CD4-positive, alpha-beta T cell (primary cell): ENCODE results near the gene PDXK. TPM values are rescaled to one million over a fixed set of nuclear protein-coding genes. Genes with fewer than 3 reads are reported as not detected.

Experiments used
- ATAC-seq: fragments of 200-7000 bp; cut with Tn5 transposase; one replicate; pipeline ENCODE4 v1.10.0; 2022; ENCODE audit warnings: mild to moderate bottlenecking; ENCODE audit not compliant: poor library complexity
- CTCF ChIA-PET: fragments of 350-600 bp; sonication (Branson Sonifier 250); formaldehyde crosslinking; loops from one replicate; lab custom pipeline; 2021; ENCODE audit warnings: antibody characterized with exemption, inconsistent platforms; lab: Charles Lee
- POLR2A ChIA-PET: fragments of 350-600 bp; sonication (Branson Sonifier 250); formaldehyde crosslinking; loops from one replicate; lab custom pipeline; 2021; ENCODE audit warnings: antibody characterized with exemption, inconsistent platforms; lab: Charles Lee
- DNase-seq, 14 experiments: peaks; one replicate each; pipeline ENCODE4 v3.0.0-alpha.2; 2013 to 2020; ENCODE audit warnings: mixed read lengths in 2 of 14
- H3K27ac ChIP-seq, 2 donors: one replicate each; pipeline versions ENCODE4 v1.5.1 to v1.7.0; 2013; ENCODE audit warnings: low read length in 2 of 2, low read depth in 1 of 2, mild to moderate bottlenecking in 1 of 2
- H3K27me3 ChIP-seq, 2 experiments: 1 replicate in 1 of 2; 2 replicates in 1 of 2; pipeline versions ENCODE4 v1.6.1 to v1.7.0; 2013; ENCODE audit warnings: low read length in 2 of 2, control low read depth in 1 of 2, mild to moderate bottlenecking in 1 of 2, moderate library complexity in 1 of 2; ENCODE audit not compliant: insufficient read depth in 2 of 2, control insufficient read depth in 1 of 2
- H3K36me3 ChIP-seq: one replicate; pipeline ENCODE4 v1.6.1; 2013; ENCODE audit warnings: low read length, control low read depth; ENCODE audit not compliant: insufficient read depth
- H3K4me1 ChIP-seq: one replicate; pipeline ENCODE4 v1.6.1; 2013; ENCODE audit warnings: low read length, control low read depth; ENCODE audit not compliant: insufficient read depth
- H3K4me3 ChIP-seq: one replicate; pipeline ENCODE4 v1.5.1; 2013; ENCODE audit warnings: mild to moderate bottlenecking, low read length, moderate library complexity
- H3K9me3 ChIP-seq, 2 experiments: 1 replicate in 1 of 2; 2 replicates in 1 of 2; pipeline versions ENCODE4 v1.6.1 to v1.7.0; 2013; ENCODE audit warnings: low read length in 2 of 2, mild to moderate bottlenecking in 2 of 2, control low read depth in 1 of 2, moderate library complexity in 1 of 2; ENCODE audit not compliant: control insufficient read depth in 1 of 2, insufficient read depth in 1 of 2
- H3K27ac Mint-ChIP-seq: one replicate; pipeline ENCODE4 v1.8.0; 2020; ENCODE audit warnings: mixed read lengths
- H3K27me3 Mint-ChIP-seq: one replicate; pipeline ENCODE4 v1.8.0; 2021; ENCODE audit warnings: mixed read lengths
- H3K36me3 Mint-ChIP-seq: one replicate; pipeline ENCODE4 v1.8.0; 2021; ENCODE audit warnings: low read depth, mixed read lengths
- H3K4me1 Mint-ChIP-seq: one replicate; pipeline ENCODE4 v1.8.0; 2021; ENCODE audit warnings: low read depth, mixed read lengths
- H3K4me3 Mint-ChIP-seq: one replicate; pipeline ENCODE4 v1.8.0; 2020; ENCODE audit warnings: mild to moderate bottlenecking, mixed read lengths
- H3K9me3 Mint-ChIP-seq: one replicate; pipeline ENCODE4 v1.8.0; 2020; ENCODE audit warnings: mixed read lengths
- intact Hi-C, 2 experiments: fragments of 100-400 bp; cut with DNase I in 1 of 2; cut with micrococcal nuclease in 1 of 2; formaldehyde crosslinking; loops; one replicate each; pipeline versions ENCODE4 v1.15.1 to v1.9.0; 2023 to 2025; cut with DNase I, micrococcal nuclease
- total RNA-seq, 174 experiments: library from RNA in 2 of 174; stranded (reverse) in 2 of 174; gene quantifications; one replicate each; pipeline ENCODE4 v1.2.3 and lab custom pipeline; 2021 to 2026
- TF ChIP-seq, protein P1 (sequence below): fragments of 200-600 bp; IDR thresholded peaks from one replicate; pipeline ENCODE4 v1.8.0; 2022; ENCODE audit warnings: antibody characterized with exemption, mild to moderate bottlenecking

The PDXK gene
- total RNA-seq, 2 experiments from 2014 or later = 74.8 to 77.0 TPM

DNA sequence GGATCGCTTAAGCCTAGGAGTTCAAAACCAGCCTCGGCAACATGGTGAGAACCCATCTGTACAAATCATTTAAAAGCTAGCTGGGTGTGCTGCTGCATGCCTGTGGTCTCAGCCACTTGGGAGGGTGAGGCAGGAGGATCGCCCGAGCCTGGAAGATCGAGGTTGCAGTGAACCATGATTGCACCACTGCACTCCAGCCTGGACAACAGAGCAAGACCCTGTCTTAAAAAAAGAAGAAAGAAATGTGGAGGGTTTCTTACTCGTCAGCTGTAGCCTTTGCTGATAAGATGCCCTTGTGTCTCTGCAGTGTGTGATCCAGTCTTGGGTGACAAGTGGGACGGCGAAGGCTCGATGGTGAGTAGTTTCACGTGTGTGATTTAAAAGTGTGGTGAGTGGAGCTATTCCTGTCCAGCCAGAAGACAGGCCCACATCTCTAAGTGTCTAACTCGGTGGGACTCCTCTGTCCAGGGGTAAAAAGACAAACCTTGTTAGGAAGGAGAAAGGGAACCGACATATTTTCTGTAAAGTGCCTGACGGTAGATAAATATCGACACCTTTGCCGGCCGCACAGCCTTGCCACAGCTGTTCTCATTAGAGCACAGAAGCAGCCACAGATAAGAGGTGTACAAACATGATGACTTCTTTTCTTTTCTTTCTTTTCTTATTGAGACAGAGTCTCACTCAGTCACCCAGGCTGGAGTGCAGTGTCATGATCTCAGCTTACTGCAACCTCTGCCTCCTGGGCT lies 27.0 kb downstream of the PDXK start:
- ChIA-PET CTCF (no interaction called here), POLR2A (no interaction called here)
- H3K36me3 ChIP-seq = peaks cover 74% of the 10 kb centered on the region
- H3K4me1 ChIP-seq = no peaks in the 10 kb centered on the region
- Mint-ChIP-seq H3K9me3 (no peaks in the 10 kb centered on the region), H3K4me1 (no peaks in the 10 kb centered on the region), H3K36me3 (peaks cover 49% of the 10 kb centered on the region), H3K27me3 (no peaks in the 10 kb centered on the region), H3K27ac (no peak overlapping the region), H3K4me3 (no peak overlapping the region)
- DNase-seq (no peak), ATAC-seq (no peak)
- TF ChIP-seq, protein P1, sequence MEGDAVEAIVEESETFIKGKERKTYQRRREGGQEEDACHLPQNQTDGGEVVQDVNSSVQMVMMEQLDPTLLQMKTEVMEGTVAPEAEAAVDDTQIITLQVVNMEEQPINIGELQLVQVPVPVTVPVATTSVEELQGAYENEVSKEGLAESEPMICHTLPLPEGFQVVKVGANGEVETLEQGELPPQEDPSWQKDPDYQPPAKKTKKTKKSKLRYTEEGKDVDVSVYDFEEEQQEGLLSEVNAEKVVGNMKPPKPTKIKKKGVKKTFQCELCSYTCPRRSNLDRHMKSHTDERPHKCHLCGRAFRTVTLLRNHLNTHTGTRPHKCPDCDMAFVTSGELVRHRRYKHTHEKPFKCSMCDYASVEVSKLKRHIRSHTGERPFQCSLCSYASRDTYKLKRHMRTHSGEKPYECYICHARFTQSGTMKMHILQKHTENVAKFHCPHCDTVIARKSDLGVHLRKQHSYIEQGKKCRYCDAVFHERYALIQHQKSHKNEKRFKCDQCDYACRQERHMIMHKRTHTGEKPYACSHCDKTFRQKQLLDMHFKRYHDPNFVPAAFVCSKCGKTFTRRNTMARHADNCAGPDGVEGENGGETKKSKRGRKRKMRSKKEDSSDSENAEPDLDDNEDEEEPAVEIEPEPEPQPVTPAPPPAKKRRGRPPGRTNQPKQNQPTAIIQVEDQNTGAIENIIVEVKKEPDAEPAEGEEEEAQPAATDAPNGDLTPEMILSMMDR = no peak
- H3K27me3 ChIP-seq = no peaks in the 10 kb centered on the region
- H3K4me3 ChIP-seq = no peak overlapping the region
- H3K9me3 ChIP-seq = no peaks in the 10 kb centered on the region
- no peak overlapping the region for H3K27ac ChIP-seq
- intact Hi-C loops = loop anchor here in 1 of 2 experiments (10.0 kb wide), 1 partner anchor 61 kb away; no protein-coding TSS in a partner anchor

DNA sequence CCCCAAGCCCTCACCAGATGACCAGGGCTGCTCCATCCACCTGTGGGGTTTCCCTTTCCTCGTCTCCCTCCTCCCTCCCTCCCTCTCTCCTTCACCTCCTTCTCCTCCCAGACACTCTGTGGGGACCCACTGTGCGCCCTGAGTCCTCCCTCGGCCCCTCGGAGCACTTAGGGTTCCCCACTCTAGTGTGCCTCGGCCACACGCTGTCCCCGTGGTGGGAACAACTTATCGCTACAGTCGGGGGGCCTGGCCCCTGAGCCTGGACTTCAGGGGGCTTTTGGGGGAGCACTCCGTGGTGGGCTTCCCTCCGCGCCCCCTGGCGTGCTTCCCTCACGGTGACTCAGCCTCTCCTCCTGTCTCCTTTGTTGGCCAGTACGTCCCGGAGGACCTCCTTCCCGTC lies 29.7 kb downstream of the PDXK start:
- Mint-ChIP-seq H3K4me1 (no peaks in the 10 kb centered on the region), H3K27me3 (no peaks in the 10 kb centered on the region), H3K27ac (no peak overlapping the region), H3K9me3 (no peaks in the 10 kb centered on the region), H3K36me3 (peaks cover 59% of the 10 kb centered on the region), H3K4me3 (no peak overlapping the region)
- Histone ChIP-seq H3K27me3 (no peaks in the 10 kb centered on the region), H3K27ac (no peak overlapping the region), H3K4me1 (no peaks in the 10 kb centered on the region), H3K4me3 (no peak overlapping the region), H3K9me3 (no peaks in the 10 kb centered on the region), H3K36me3 (peaks cover 74% of the 10 kb centered on the region)
- no peak for ATAC-seq
- CTCF ChIA-PET = no interaction called here
- TF ChIP-seq, protein P1 = no peak
- POLR2A ChIA-PET = no interaction called here
- no peak for DNase-seq
- intact Hi-C loops = loop anchor here in 1 of 2 experiments (10.0 kb wide), 1 partner anchor 64 kb away; no protein-coding TSS in a partner anchor

DNA sequence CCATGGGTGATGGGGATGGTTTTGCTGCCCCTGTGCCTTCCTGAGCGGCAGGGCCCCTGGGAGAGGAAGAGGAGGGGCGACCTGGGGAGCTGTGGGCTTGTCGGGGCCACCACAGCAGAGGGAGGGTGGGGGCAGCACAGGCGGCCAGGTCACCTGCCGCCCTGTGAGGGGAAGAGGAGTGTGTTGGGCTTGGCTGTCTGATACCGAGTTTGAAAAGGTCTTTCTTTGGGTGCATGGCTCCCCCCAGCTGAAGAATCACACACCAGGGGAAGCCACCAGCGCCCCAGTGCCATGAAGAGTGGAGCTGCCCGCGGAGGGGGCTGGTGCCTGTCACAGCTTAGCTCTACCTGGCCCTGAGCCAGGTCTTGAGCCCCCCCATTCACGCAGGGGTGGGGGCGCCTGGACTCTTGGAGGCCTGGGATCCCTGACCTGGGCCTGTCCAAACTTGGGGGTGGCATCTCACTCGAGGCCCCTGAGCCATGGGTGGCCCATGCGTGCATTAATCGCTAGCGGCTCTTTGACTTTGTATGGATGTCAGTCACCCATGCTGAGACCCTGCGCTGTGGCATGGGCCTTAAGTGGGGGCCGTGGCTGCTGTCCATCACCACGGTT lies 30.8 kb downstream of the PDXK start:
- Mint-ChIP-seq H3K27ac (no peak overlapping the region), H3K4me1 (no peaks in the 10 kb centered on the region), H3K27me3 (no peaks in the 10 kb centered on the region), H3K36me3 (peaks cover 59% of the 10 kb centered on the region), H3K9me3 (no peaks in the 10 kb centered on the region), H3K4me3 (no peak overlapping the region)
- TF ChIP-seq, protein P1 = no peak
- ChIA-PET POLR2A (no interaction called here), CTCF (no interaction called here)
- H3K27ac ChIP-seq = no peak overlapping the region
- no peaks in the 10 kb centered on the region for H3K4me1 ChIP-seq
- no peaks in the 10 kb centered on the region for H3K27me3 ChIP-seq
- intact Hi-C loops = loop anchor here in 1 of 2 experiments (10.0 kb wide), 1 partner anchor 65 kb away; no protein-coding TSS in a partner anchor
- no peak for DNase-seq
- no peak overlapping the region for H3K4me3 ChIP-seq
- H3K36me3 ChIP-seq = peaks cover 74% of the 10 kb centered on the region
- H3K9me3 ChIP-seq = no peaks in the 10 kb centered on the region
- no peak for ATAC-seq
